ENCODE results near the gene F10.
"Not testable (repeated sequence)": the region's sequence is repeated elsewhere in the genome, so short reads cannot be mapped to it uniquely, and the experiment has no call there.

Gene F10

GRCh38 chr13:113102727-113103126 is 19.9 kb upstream of the F10 start:
- DNase-seq: no peak

- DNase-seq: no peak
These were observed 19.0 kb upstream of the F10 start for GRCh38 chr13:113103646-113104045.

GRCh38 chr13:113105032-113105920 is 17.3 kb upstream of the F10 start, which contains the start of gene F7:
Gene F7 (plus strand): TSS chr13:113105791. CDS start chr13:113105842, 51 bp downstream.
- DNase-seq: no peak

GRCh38 chr13:113105921-113106452 is 16.6 kb upstream of the F10 start:
- no peak for DNase-seq

GRCh38 chr13:113106711-113107351 is 15.8 kb upstream of the F10 start:
- DNase-seq: no peak

GRCh38 chr13:113108521-113108920 is 14.1 kb upstream of the F10 start:
- not testable (repeated sequence) for DNase-seq

GRCh38 chr13:113109151-113110047 is 13.2 kb upstream of the F10 start:
- DNase-seq: no peak

GRCh38 chr13:113110048-113110851 is 12.3 kb upstream of the F10 start:
- DNase-seq: peak; percentile 21

- DNase-seq: no peak
These were observed 11.7 kb upstream of the F10 start for GRCh38 chr13:113110852-113111315.

- DNase-seq: not testable (repeated sequence)
These were observed 10.8 kb upstream of the F10 start for GRCh38 chr13:113111821-113112220.

- DNase-seq: not testable (repeated sequence)
These were observed 10.1 kb upstream of the F10 start for GRCh38 chr13:113112475-113112874.

- DNase-seq: no peak
These were observed 9.4 kb upstream of the F10 start for GRCh38 chr13:113112893-113113845.

GRCh38 chr13:113113846-113114271 is 8.7 kb upstream of the F10 start:
- no peak for DNase-seq

- DNase-seq: no peak
These were observed 7.9 kb upstream of the F10 start for GRCh38 chr13:113114511-113115362.

- no peak for DNase-seq
These were observed 7.0 kb upstream of the F10 start for GRCh38 chr13:113115363-113116205.

GRCh38 chr13:113116206-113116800 is 6.3 kb upstream of the F10 start:
- no peak for DNase-seq

- no peak for DNase-seq
These were observed 5.7 kb upstream of the F10 start for GRCh38 chr13:113116871-113117271.

GRCh38 chr13:113117335-113117872 is 5.2 kb upstream of the F10 start:
- no peak for DNase-seq

Measured in fibroblast of skin of scalp (primary cell).